K562 treated with DMSO at 1 percent for 4 hours (cell line): Measurements from ENCODE around the gene LTA. TPM values are rescaled to one million over a fixed set of nuclear protein-coding genes. Genes with fewer than 3 reads are reported as not detected.

Experiments used
- total RNA-seq: library from RNA; unstranded; fragments of 300-600 nt; gene quantifications from 2 replicates; pipeline ENCODE4 v1.2.3, GENCODE V29; 2022; ENCODE audit not compliant: insufficient read depth

Gene LTA, protein sequence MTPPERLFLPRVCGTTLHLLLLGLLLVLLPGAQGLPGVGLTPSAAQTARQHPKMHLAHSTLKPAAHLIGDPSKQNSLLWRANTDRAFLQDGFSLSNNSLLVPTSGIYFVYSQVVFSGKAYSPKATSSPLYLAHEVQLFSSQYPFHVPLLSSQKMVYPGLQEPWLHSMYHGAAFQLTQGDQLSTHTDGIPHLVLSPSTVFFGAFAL
- total RNA-seq: not detected in 2 replicates

GRCh38 chr6:31572041-31572911, at the start of gene LTA:
LTA (plus strand) TSS chr6:31572289; CDS start chr6:31572743, 454 bp downstream.

GRCh38 chr6:31528821-31529328, 43.2 kb upstream of the LTA start, which contains the start of gene MCCD1:
MCCD1 (plus strand) TSS chr6:31528962; CDS start chr6:31529015, 53 bp downstream.

DNA sequence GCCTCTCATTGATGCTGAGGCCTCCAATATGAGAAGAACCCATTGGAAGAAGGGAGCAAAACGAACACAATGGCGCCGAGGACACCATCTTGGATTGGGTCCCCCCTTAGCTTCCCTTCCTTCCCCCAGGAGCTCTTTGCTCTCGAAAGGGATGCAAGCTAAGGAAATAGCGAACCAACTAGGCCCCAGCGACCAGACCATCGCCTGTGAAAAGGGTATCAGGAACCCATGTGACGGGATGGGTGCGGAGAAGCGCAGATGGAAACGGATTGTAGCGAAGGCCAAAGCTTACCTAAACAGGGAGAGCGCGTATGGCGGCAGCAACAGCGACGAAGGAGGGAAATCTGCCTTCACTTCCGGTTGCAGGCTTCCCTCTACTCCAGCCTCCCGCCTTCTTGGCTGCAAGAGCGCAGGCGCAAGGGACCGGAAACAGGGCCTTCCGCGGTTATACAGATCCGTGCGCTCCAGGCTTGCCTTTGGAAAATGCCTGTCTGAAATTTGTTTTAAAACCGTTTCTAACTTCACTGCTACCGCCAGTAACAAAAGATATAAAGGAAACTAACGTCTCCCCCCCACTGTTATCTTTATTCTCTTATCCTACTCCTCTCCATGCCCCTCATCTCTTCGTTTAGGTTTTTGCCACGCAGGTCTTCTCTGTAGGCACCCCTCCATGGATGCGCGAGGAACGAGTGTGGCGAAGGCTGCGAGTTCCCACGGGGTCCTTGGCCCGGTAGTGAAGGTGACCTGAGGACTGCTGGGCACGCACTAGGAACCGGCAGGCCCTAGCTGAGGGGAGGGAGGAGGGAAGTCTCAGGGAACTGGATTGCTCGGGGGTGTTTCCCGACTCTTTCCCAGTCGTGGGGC, 30.2 kb upstream of the LTA start, which contains the start of gene DDX39B:
TSS of gene DDX39B (minus strand) at position 346 of the 864 bp plus-strand sequence. CDS start 1,471 bp downstream, outside the sequence.

GRCh38 chr6:31546339-31546957, 25.6 kb upstream of the LTA start, which contains the start of gene ATP6V1G2:
ATP6V1G2 (minus strand) TSS chr6:31546608; CDS start chr6:31546559, 49 bp downstream.

GRCh38 chr6:31546958-31547726, 24.9 kb upstream of the LTA start, which contains the start of gene NFKBIL1:
NFKBIL1 (plus strand) TSS chr6:31547608; CDS start chr6:31547695, 87 bp downstream.

GRCh38 chr6:31575335-31575901, 3.3 kb downstream of the LTA start, which contains the start of gene TNF:
TNF (plus strand) TSS chr6:31575565; CDS start chr6:31575742, 177 bp downstream.

DNA sequence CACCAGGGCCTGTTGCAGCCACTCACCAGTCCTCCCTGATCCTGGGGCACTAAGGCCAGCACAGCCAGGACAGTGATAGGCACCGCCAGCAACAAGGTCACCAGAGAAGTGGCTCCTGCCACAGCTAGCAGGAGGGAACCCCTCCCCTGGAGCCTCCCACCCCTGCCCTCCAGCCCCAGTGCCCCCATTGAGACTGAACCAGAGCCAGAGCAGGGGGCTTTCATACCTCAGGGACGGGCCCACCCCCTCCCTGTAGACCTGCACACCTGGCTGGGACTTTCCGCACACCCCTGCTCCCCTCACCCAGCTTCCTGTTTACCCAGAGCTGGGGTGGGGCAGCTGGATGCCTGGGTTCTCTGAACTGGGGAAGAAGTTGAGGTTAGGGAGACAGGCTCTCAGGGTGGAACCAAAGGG, 10.1 kb downstream of the LTA start, which contains the start of gene LTB:
TSS of gene LTB (minus strand) at position 195 of the 414 bp plus-strand sequence. CDS start at position 188, 7 bp downstream.

GRCh38 chr6:31586008-31586407, 13.9 kb downstream of the LTA start, which contains the start of gene LST1:
LST1 (plus strand) TSS chr6:31586277; CDS start chr6:31587300, 1,023 bp downstream.

DNA sequence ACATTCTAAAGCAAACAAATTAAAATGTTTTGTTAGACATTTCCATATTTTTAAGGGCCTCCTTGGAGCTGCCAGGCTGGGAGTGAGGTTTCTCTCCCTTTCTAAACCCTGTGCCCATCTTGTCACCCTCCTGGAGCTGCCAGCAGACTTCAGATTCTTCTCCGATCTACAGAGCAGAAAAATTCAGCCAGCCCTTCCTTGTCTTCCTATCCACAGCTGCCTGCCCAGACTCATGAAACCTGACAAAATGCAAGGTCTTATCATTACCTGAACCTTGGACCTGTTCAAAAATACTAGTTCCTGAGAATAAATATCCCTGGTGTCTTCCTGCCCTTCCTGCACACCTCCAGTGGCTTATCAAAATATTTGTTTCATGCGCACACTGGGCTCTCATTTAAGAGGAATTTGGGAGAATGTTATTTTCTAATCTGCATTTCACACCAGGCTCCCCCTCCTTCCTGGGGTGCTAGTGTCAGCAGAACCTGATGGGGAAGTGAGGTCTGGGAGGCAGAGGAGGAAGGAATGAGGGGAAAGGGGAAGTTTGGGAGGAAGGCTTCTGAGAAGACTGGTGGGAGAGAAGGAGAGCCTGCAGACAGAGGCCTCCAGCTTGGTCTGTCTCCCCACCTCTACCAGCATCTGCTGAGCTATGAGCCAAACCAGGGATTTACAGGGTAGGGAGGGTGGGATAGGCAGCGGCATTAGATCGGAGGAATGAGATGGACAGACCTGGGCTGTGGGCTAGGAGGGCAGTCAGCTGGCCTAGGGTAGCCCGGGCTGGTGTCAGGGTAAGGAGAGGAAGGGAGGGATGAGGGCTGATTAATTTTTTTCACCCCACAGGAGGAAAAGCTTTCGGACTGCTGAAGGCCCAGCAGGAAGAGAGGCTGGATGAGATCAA, 42.8 kb downstream of the LTA start, which contains the start of gene AIF1:
TSS of gene AIF1 (plus strand) at position 551 of the 895 bp plus-strand sequence. CDS start at position 647, 96 bp downstream.

DNA sequence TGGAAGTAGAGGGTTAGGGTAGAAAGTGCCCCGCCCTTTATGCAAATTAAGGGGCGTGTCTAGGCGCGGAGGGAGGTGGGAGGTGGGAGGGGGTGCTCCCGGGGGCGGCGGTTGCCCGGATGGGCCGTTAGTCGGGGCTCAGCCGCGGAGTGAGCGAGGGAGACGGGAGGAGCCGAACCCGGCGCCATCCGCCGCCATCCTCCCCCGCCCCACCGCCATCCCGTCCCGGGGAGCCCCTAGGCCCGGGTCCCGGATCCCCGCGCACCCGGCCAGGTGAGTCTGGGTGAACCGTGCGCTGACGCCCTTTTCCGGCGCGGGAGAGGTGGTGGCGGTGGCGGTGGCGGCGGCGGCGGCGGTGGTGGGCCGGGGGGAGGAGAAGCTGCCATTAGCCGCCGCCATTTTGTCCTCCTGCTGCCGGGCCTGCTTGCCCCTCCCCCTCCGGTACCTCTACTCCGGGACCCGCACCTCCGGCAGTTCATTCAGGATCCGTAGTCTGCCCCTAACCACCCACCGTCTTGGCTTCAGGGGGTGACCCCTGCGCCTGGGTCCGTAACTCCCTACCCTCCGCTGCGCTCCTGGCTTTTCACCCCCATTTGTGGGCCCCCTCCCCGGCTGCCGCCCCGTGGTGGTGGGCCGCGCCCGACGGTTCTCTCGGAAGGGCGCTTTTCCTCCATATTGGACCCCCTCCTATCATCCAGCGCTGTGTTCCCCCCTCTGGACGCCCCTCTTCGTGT, 48.7 kb downstream of the LTA start, which contains the start of gene PRRC2A:
TSS of gene PRRC2A (plus strand) at position 130 of the 734 bp plus-strand sequence. CDS start 2,075 bp downstream, outside the sequence.

Other genes with a start within 250 kb of the LTA start
- gene HLA-B, start 215.1 kb upstream of the LTA start, total RNA-seq: 3.0 and 3.9 TPM in 2 replicates
- gene MICA, start 168.7 kb upstream of the LTA start, total RNA-seq: 24.3 and 25.4 TPM in 2 replicates
- 20.6 and 25.7 TPM in 2 replicates for gene MICB, start 74.1 kb upstream of the LTA start, total RNA-seq
- not detected in 2 replicates for gene MCCD1, start 43.3 kb upstream of the LTA start, total RNA-seq
- gene DDX39B, start 30.3 kb upstream of the LTA start, total RNA-seq: 175 and 204 TPM in 2 replicates
- not detected in 2 replicates for gene ATP6V1G2, start 25.7 kb upstream of the LTA start, total RNA-seq
- 54.0 and 55.3 TPM in 2 replicates for gene NFKBIL1, start 24.7 kb upstream of the LTA start, total RNA-seq
- gene TNF, start 3.3 kb downstream of the LTA start, total RNA-seq: 0.39 TPM in 1 of 2 replicates, not detected in the other
- gene LTB, start 10.1 kb downstream of the LTA start, total RNA-seq: not detected in 2 replicates
- 8.0 and 9.8 TPM in 2 replicates for gene LST1, start 14.0 kb downstream of the LTA start, total RNA-seq
- gene NCR3, start 20.7 kb downstream of the LTA start, total RNA-seq: 1.7 TPM in 1 of 2 replicates, not detected in the other
- gene AIF1, start 42.9 kb downstream of the LTA start, total RNA-seq: 26.7 and 27.1 TPM in 2 replicates
- 185 and 248 TPM in 2 replicates for gene PRRC2A, start 48.4 kb downstream of the LTA start, total RNA-seq
- 380 and 409 TPM in 2 replicates for gene BAG6, start 80.4 kb downstream of the LTA start, total RNA-seq
- gene APOM, start 83.6 kb downstream of the LTA start, total RNA-seq: 8.4 and 11.2 TPM in 2 replicates
- 17.7 and 18.6 TPM in 2 replicates for gene C6orf47, start 88.5 kb downstream of the LTA start, total RNA-seq
- 23.4 and 36.8 TPM in 2 replicates for gene GPANK1, start 92.7 kb downstream of the LTA start, total RNA-seq
- gene CSNK2B, start 93.8 kb downstream of the LTA start, total RNA-seq: 613 and 654 TPM in 2 replicates
- gene LY6G5B, start 97.7 kb downstream of the LTA start, total RNA-seq: 5.0 and 12.4 TPM in 2 replicates
- 3.4 TPM in 1 of 2 replicates, not detected in the other for gene LY6G5C, start 108.8 kb downstream of the LTA start, total RNA-seq
- gene ABHD16A, start 131.0 kb downstream of the LTA start, total RNA-seq: 91.1 and 99.5 TPM in 2 replicates
- not detected in 2 replicates for gene LY6G6F, start 134.6 kb downstream of the LTA start, total RNA-seq
- not detected in 2 replicates for gene LY6G6D, start 143.1 kb downstream of the LTA start, total RNA-seq
- gene LY6G6C, start 149.5 kb downstream of the LTA start, total RNA-seq: not detected in 2 replicates
- 0.51 TPM in 1 of 2 replicates, not detected in the other for gene MPIG6B, start 151.1 kb downstream of the LTA start, total RNA-seq
- gene DDAH2, start 157.0 kb downstream of the LTA start, total RNA-seq: 66.8 and 75.1 TPM in 2 replicates
- 1,213 and 1,370 TPM in 2 replicates for gene CLIC1, start 164.2 kb downstream of the LTA start, total RNA-seq
- 22.0 and 30.3 TPM in 2 replicates for gene MSH5, start 167.7 kb downstream of the LTA start, total RNA-seq
- 2.6 and 8.2 TPM in 2 replicates for gene SAPCD1, start 190.4 kb downstream of the LTA start, total RNA-seq
- 5.4 and 5.6 TPM in 2 replicates for gene VWA7, start 205.0 kb downstream of the LTA start, total RNA-seq
- 147 and 165 TPM in 2 replicates for gene VARS1, start 223.5 kb downstream of the LTA start, total RNA-seq
- gene LSM2, start 234.7 kb downstream of the LTA start, total RNA-seq: 139 and 155 TPM in 2 replicates
- 2.5 and 2.8 TPM in 2 replicates for gene HSPA1L, start 243.0 kb downstream of the LTA start, total RNA-seq
- 641 and 912 TPM in 2 replicates for gene HSPA1A, start 243.3 kb downstream of the LTA start, total RNA-seq